ENCODE results near the gene RTN1. TPM values are rescaled to one million over a fixed set of nuclear protein-coding genes. Genes with fewer than 3 reads are reported as not detected.

The RTN1 gene
- total and polyA plus RNA-seq, 12 donors = 2.9 to 19.7 (median 7.6) TPM

- TF ChIP-seq CTCF (IDR thresholded peaks at IDR 0.05) = no peak
- no peak for TF ChIP-seq POLR2A (IDR thresholded peaks at IDR 0.05)
- Histone ChIP-seq H3K36me3 (replicated peaks in 1 of 2) (no peaks in the 10 kb centered on the region), H3K27me3 (no peaks in the 10 kb centered on the region), H3K4me1 (replicated peaks in 1 of 2) (no peaks in the 10 kb centered on the region), H3K27ac (no peak overlapping the region), H3K9me3 (replicated peaks in 1 of 3) (no peaks in the 10 kb centered on the region), H3K4me3 (no peak overlapping the region)
- intact Hi-C loops (cut with DNase I) = no loop called here
- no peak for DNase-seq
- WGBS, 4 donors = 33 to 48% (median 44%) methylated on average over 3 of the region's 3 CpGs
Measured at GRCh38 chr14:59601056-59601455, 269.5 kb downstream of the RTN1 start.

GRCh38 chr14:59600211-59600945, 270.2 kb downstream of the RTN1 start:
- Histone ChIP-seq H3K27me3 (no peaks in the 10 kb centered on the region), H3K27ac (no peak overlapping the region), H3K36me3 (replicated peaks in 1 of 2) (no peaks in the 10 kb centered on the region), H3K9me3 (replicated peaks in 1 of 3) (no peaks in the 10 kb centered on the region), H3K4me3 (no peak overlapping the region), H3K4me1 (replicated peaks in 1 of 2) (no peaks in the 10 kb centered on the region)
- intact Hi-C loops (cut with DNase I) = no loop called here
- no peak for DNase-seq
- WGBS, 4 donors = 78 to 90% (median 88%) methylated on average over 2 of the region's 2 CpGs
- no peak for TF ChIP-seq POLR2A (IDR thresholded peaks at IDR 0.05)
- no peak for TF ChIP-seq CTCF (IDR thresholded peaks at IDR 0.05)

- Histone ChIP-seq H3K4me1 (replicated peaks in 1 of 2) (no peaks in the 10 kb centered on the region), H3K4me3 (no peak overlapping the region), H3K27ac (no peak overlapping the region), H3K36me3 (replicated peaks in 1 of 2) (no peaks in the 10 kb centered on the region), H3K9me3 (replicated peaks in 1 of 3) (no peaks in the 10 kb centered on the region), H3K27me3 (no peaks in the 10 kb centered on the region)
- DNase-seq = no peak
- WGBS, 4 donors = 67 to 90% (median 82%) methylated on average over 2 to 6 of the region's 6 CpGs
- TF ChIP-seq CTCF (IDR thresholded peaks at IDR 0.05) = no peak
- intact Hi-C loops (cut with DNase I) = no loop called here
Measured at GRCh38 chr14:59595071-59595470, 275.5 kb downstream of the RTN1 start.

GRCh38 chr14:59591641-59592370, 278.8 kb downstream of the RTN1 start:
- WGBS, 4 donors = 79 to 86% (median 82%) methylated on average over 5 of the region's 5 CpGs
- H3K4me3 ChIP-seq = no peak overlapping the region
- intact Hi-C loops (cut with DNase I) = no loop called here
- no peaks in the 10 kb centered on the region for H3K9me3 ChIP-seq (replicated peaks in 1 of 3)
- DNase-seq = no peak
- H3K27me3 ChIP-seq = no peaks in the 10 kb centered on the region
- H3K27ac ChIP-seq = no peak overlapping the region
- H3K36me3 ChIP-seq (replicated peaks in 1 of 2) = no peaks in the 10 kb centered on the region
- no peaks in the 10 kb centered on the region for H3K4me1 ChIP-seq (replicated peaks in 1 of 2)
- no peak for TF ChIP-seq CTCF (IDR thresholded peaks at IDR 0.05)
- TF ChIP-seq POLR2A (IDR thresholded peaks at IDR 0.05) = no peak

All from adrenal gland (tissue), 12 donors.